Left lung (tissue), 10 donors: ENCODE data around the gene OXTR. TPM values are rescaled to one million over a fixed set of nuclear protein-coding genes. Genes with fewer than 3 reads are reported as not detected.

Experiments
- ATAC-seq: fragments of 200-7000 bp; cut with Tn5 transposase; one replicate; pipeline ENCODE4 v1.9.1; 2020; ENCODE audit warnings: moderate library complexity
- DNase-seq, 4 donors: peaks; one replicate each; pipeline ENCODE4 v3.0.0-alpha.2; 2013 to 2020
- H3K27ac ChIP-seq, 2 donors: fragments of 200-600 bp; sonication (generic) in 1 of 2; one replicate each; pipeline versions ENCODE4 v1.5.0 to v1.8.0; 2020 to 2021
- H3K27me3 ChIP-seq, 2 donors: fragments of 200-600 bp; sonication (generic) in 1 of 2; one replicate each; pipeline versions ENCODE4 v1.5.0 to v1.8.0; 2020 to 2021
- H3K36me3 ChIP-seq, 2 donors: fragments of 200-600 bp; sonication (generic) in 1 of 2; one replicate each; pipeline versions ENCODE4 v1.5.0 to v1.8.0; 2020 to 2021
- H3K4me1 ChIP-seq, 2 donors: fragments of 200-600 bp; one replicate each; pipeline ENCODE4 v1.8.0; 2021
- H3K4me3 ChIP-seq, 2 donors: fragments of 200-600 bp; sonication (generic) in 1 of 2; one replicate each; pipeline versions ENCODE4 v1.5.0 to v1.8.0; 2020 to 2021; ENCODE audit warnings: mild to moderate bottlenecking in 1 of 2
- H3K9me3 ChIP-seq, 2 donors: fragments of 200-600 bp; sonication (generic) in 1 of 2; one replicate each; pipeline versions ENCODE4 v1.5.0 to v1.8.0; 2020 to 2021
- CTCF ChIP-seq, 2 donors: fragments of 200-600 bp; sonication (generic) in 1 of 2; IDR thresholded peaks; one replicate each; pipeline versions ENCODE4 v1.5.0 to v1.8.0; 2021; ENCODE audit warnings: antibody characterized with exemption in 2 of 2
- intact Hi-C, 2 donors: fragments of 100-400 bp; cut with DNase I; formaldehyde crosslinking; loops; one replicate each; pipeline versions ENCODE4 v1.11.2 to v1.14.2; 2022
- polyA plus RNA-seq, 6 donors: library from polyadenylated mRNA; unstranded; fragments of 120-200 nt; gene quantifications; one replicate each; pipeline ENCODE4 v1.2.1, GENCODE V29; 2013; ENCODE audit not compliant: insufficient read length in 6 of 6
- total RNA-seq, 2 donors: library from RNA; stranded (reverse); fragmentation: NEBNext Ultra II Directional; extraction: Animal tissue kit (Norgen Biotek cat#: 25700); gene quantifications; one replicate each; pipeline ENCODE4 v1.2.1, GENCODE V29; 2021
- donor health status: DM: no; HTN: yes; CAD: no.
- donor health status: DM: no; HTN: no; CAD: no.

The OXTR gene
- total and polyA plus RNA-seq, 8 donors, result 0.82 to 4.9 (median 1.5) TPM

GRCh38 chr3:8734137-8734878 is 35.1 kb downstream of the OXTR start:
- no peaks in the 10 kb centered on the region for H3K4me1 ChIP-seq
- H3K36me3 ChIP-seq, result no peaks in the 10 kb centered on the region
- DNase-seq, result no peak
- no peaks in the 10 kb centered on the region for H3K27me3 ChIP-seq
- ATAC-seq, result no peak
- intact Hi-C loops, result no loop called here
- no peak overlapping the region for H3K4me3 ChIP-seq
- no peaks in the 10 kb centered on the region for H3K9me3 ChIP-seq
- TF ChIP-seq CTCF (IDR thresholded peaks at IDR 0.05), result no peak
- no peak overlapping the region for H3K27ac ChIP-seq

GRCh38 chr3:8733332-8734094 is 35.9 kb downstream of the OXTR start, which contains the start of gene CAV3:
TSS of gene CAV3 (plus strand) at chr3:8733802. CDS start at chr3:8733877, 75 bp downstream.
- H3K27ac ChIP-seq, result no peak within 1 kb of the TSS
- H3K4me1 ChIP-seq, result no peaks in the 10 kb centered on the region
- intact Hi-C loops, result no loop called here
- no peak for ATAC-seq
- H3K27me3 ChIP-seq, result no peaks in the 10 kb centered on the region
- H3K4me3 ChIP-seq, result no peak within 1 kb of the TSS
- peak in 1 of 4 donors; percentile 54 for DNase-seq
- no peaks in the 10 kb centered on the region for H3K36me3 ChIP-seq
- H3K9me3 ChIP-seq, result no peaks in the 10 kb centered on the region
- no peak for TF ChIP-seq CTCF (IDR thresholded peaks at IDR 0.05)

GRCh38 chr3:8732413-8732812 is 37.0 kb downstream of the OXTR start:
- Histone ChIP-seq H3K4me3 (no peak overlapping the region), H3K27ac (no peak overlapping the region), H3K27me3 (no peaks in the 10 kb centered on the region), H3K4me1 (no peaks in the 10 kb centered on the region), H3K36me3 (no peaks in the 10 kb centered on the region), H3K9me3 (no peaks in the 10 kb centered on the region)
- ATAC-seq, result no peak
- no peak for TF ChIP-seq CTCF (IDR thresholded peaks at IDR 0.05)
- no peak for DNase-seq
- intact Hi-C loops, result no loop called here

GRCh38 chr3:8730656-8731055 is 38.8 kb downstream of the OXTR start:
- no peak overlapping the region for H3K4me3 ChIP-seq
- peaks cover 0 to 8% of the 10 kb centered on the region in 2 donors for H3K9me3 ChIP-seq
- intact Hi-C loops, result no loop called here
- DNase-seq (peak in 1 of 4 donors; percentile 22), ATAC-seq (no peak)
- H3K27me3 ChIP-seq, result no peaks in the 10 kb centered on the region
- TF ChIP-seq CTCF (IDR thresholded peaks at IDR 0.05), result no peak
- H3K36me3 ChIP-seq, result no peaks in the 10 kb centered on the region
- no peaks in the 10 kb centered on the region for H3K4me1 ChIP-seq
- H3K27ac ChIP-seq, result no peak overlapping the region

GRCh38 chr3:8729479-8729878 is 39.9 kb downstream of the OXTR start:
- ATAC-seq, result no peak
- Histone ChIP-seq H3K9me3 (peaks cover 0 to 8% of the 10 kb centered on the region in 2 donors), H3K4me3 (no peak overlapping the region), H3K36me3 (no peaks in the 10 kb centered on the region), H3K27me3 (no peaks in the 10 kb centered on the region), H3K4me1 (no peaks in the 10 kb centered on the region), H3K27ac (no peak overlapping the region)
- TF ChIP-seq CTCF (IDR thresholded peaks at IDR 0.05), result no peak
- no peak for DNase-seq
- intact Hi-C loops, result no loop called here
